Heart right ventricle (tissue), 16 donors: ENCODE data around the gene SLA2. TPM values are rescaled to one million over a fixed set of nuclear protein-coding genes. Genes with fewer than 3 reads are reported as not detected.
A peak's percentile ranks its signal among the peaks of the same experiment; 100 is the strongest.
"Not testable (repeated sequence)": the region's sequence is repeated elsewhere in the genome, so short reads cannot be mapped to it uniquely, and the experiment has no call there.

ENCODE experiments used
- ATAC-seq, 8 donors: fragments of 200-7000 bp; cut with Tn5 transposase; one replicate each; pipeline ENCODE4 v1.9.1; 2020; ENCODE audit warnings: mild to moderate bottlenecking in 8 of 8, moderate library complexity in 8 of 8, moderate number of reproducible peaks in 1 of 8
- DNase-seq, 2 donors: peaks; one replicate each; pipeline ENCODE4 v3.0.0-alpha.2; 2020
- H3K27ac ChIP-seq, 10 donors: fragments of 200-600 bp; sonication (generic) in 2 of 10; one replicate each; pipeline versions ENCODE4 v1.5.0 to v1.8.0; 2020 to 2022; ENCODE audit warnings: mild to moderate bottlenecking in 3 of 10
- H3K27me3 ChIP-seq, 7 donors: fragments of 200-600 bp; one replicate each; pipeline ENCODE4 v1.8.0; 2021 to 2022; ENCODE audit warnings: mild to moderate bottlenecking in 2 of 7
- H3K36me3 ChIP-seq, 9 donors: fragments of 200-600 bp; sonication (generic) in 1 of 9; one replicate each; pipeline versions ENCODE4 v1.5.0 to v1.8.0; 2020 to 2022; ENCODE audit warnings: mild to moderate bottlenecking in 2 of 9
- H3K4me1 ChIP-seq, 9 donors: fragments of 200-600 bp; sonication (generic) in 1 of 9; one replicate each; pipeline versions ENCODE4 v1.5.0 to v1.8.0; 2020 to 2022; ENCODE audit warnings: mild to moderate bottlenecking in 4 of 9
- H3K4me3 ChIP-seq, 10 donors: fragments of 200-600 bp; sonication (generic) in 2 of 10; one replicate each; pipeline versions ENCODE4 v1.5.0 to v1.8.0; 2020 to 2022; ENCODE audit warnings: mild to moderate bottlenecking in 7 of 10, moderate library complexity in 2 of 10
- H3K9me3 ChIP-seq, 11 donors: fragments of 200-600 bp in 10 of 11; sonication (generic) in 2 of 11; one replicate each; pipeline versions ENCODE4 v1.5.0 to v1.8.0; 2013 to 2022; ENCODE audit warnings: mild to moderate bottlenecking in 2 of 11, control low read depth in 1 of 11, moderate library complexity in 1 of 11
- CTCF ChIP-seq, 9 donors: fragments of 200-600 bp; sonication (generic) in 2 of 9; IDR thresholded peaks; one replicate each; pipeline versions ENCODE4 v1.5.0 to v1.8.0; 2021 to 2022; ENCODE audit warnings: antibody characterized with exemption in 9 of 9, mild to moderate bottlenecking in 5 of 9, moderate library complexity in 1 of 9
- WGBS, 2 donors: extraction: QIAGEN DNeasy Blood & Tissue Kit; methylation state at CpG; one replicate each; pipeline ENCODE4 v1.1.7; 2013; ENCODE audit warnings: inconsistent platforms in 1 of 2; 5-methylcytosine and 5-hydroxymethylcytosine counted together
- intact Hi-C, 10 donors: fragments of 100-400 bp; cut with DNase I; formaldehyde crosslinking; loops; one replicate each; pipeline versions ENCODE4 v1.11.1 to v1.14.2; 2022
- polyA plus RNA-seq, 2 donors: library from polyadenylated mRNA; stranded (reverse); fragments of 200-250 nt; gene quantifications; one replicate each; pipeline ENCODE4 v1.2.3, GENCODE V29; 2013
- total RNA-seq, 10 donors: library from RNA; stranded (reverse); fragmentation: NEBNext Ultra II Directional in 3 of 10; extraction: Animal tissue kit (Norgen Biotek cat#: 25700) in 3 of 10; gene quantifications; one replicate each; pipeline versions ENCODE4 v1.2.1 to v1.2.4, GENCODE V29; 2021 to 2023
- donor health status: Arrhythmogenic right ventricular cardiomyopathy.
- donor health status: ischemic (EF 13 %, LVEDD 7.1; RV severe dilation, severe dysfunction).
- donor health status: healthy with polysubstance abuse.
- donor health status: DM: no; HTN: yes; CAD: no.
- donor health status: DM: no; HTN: no; CAD: no.
- donor health status: ischemic (EF 25% LVEDD 6.9; RV normal size, moderate dysfunction).
- donor health status: ischemic (EF 25% LVEDD 5.7; RV mildly dilated, moderate dysfunction).
- donor health status: healthy.
- donor health status: DM: yes; HTN: yes; CAD: no.
- donor health status: Ischemic cardiomyopathy.
- donor health status: ischemic (EF 35%, LVEDD 5.7; RV mildly dilated, moderate dysfunction).
- donor health status: nonischemic (EF 11% LVEDD 7.7; RV severe dilation, severe dysfunction).
- donor health status: DM: yes; HTN: yes; CAD: no.
- donor health status: PGD.
- donor health status: ischemic (EF 29% LVEDD 5.4; RV normal size, mild dysfunction).
- donor health status: nonischemic (EF 23%, LVEDD 6.1; RV moderate dilation, normal function).

The SLA2 gene
- total and polyA plus RNA-seq, 12 donors: 0.20 to 2.4 (median 0.39) TPM

- Histone ChIP-seq H3K9me3 (no peaks in the 10 kb centered on the region), H3K36me3 (no peaks in the 10 kb centered on the region), H3K4me1 (peaks cover 0 to 8% (median 0%) of the 10 kb centered on the region in 9 donors), H3K27me3 (no peaks in the 10 kb centered on the region), H3K4me3 (no peak overlapping the region), H3K27ac (no peak overlapping the region)
- ATAC-seq: no peak
- WGBS, 2 donors: 97% methylated on average over 5 of the region's 5 CpGs
- no peak for TF ChIP-seq CTCF (IDR thresholded peaks at IDR 0.05)
- intact Hi-C loops: no loop called here
- no peak for DNase-seq
Measured at GRCh38 chr20:36620917-36621316, 25.1 kb downstream of the SLA2 start.

DNA sequence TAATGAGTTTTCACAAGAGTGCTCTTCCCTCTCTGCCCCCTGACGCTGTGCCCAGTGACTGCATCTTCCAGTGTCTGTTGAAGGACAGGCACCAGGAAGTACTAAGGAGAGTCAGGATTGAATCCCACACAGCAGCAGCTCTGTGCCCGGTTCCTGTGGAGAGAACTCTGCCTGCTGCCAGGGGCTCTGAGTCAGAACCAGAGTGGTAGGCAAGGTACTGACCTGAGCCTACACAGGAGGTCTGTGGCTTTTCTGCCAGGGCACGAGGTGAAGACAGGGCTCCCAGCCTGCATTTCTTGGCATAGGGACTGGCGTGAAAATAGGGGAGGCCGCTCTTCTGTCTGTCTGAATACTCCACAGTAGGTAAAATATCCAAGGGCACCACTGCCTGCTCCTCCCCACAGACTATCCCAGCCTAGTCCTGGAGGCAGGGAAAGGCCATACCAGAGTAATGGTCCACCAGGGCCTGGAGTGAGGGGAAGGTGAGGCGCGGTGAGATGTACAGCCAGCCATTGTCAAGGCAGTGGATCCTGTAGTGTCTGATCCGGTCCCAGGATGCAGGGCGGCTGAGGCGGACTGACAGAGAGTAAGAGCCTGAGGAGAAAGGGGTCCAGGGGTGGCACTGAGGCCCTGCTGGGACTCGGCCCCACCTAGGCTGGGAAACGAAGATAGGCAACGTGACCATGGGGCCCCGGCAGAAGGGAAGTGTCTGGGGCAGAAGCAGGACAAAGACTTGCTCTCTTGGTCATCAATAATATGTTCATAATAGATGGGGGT, 31.0 kb downstream of the SLA2 start:
- Histone ChIP-seq H3K4me3 (no peak overlapping the region), H3K4me1 (peaks cover 0 to 7% (median 0%) of the 10 kb centered on the region in 9 donors), H3K9me3 (no peaks in the 10 kb centered on the region), H3K27ac (no peak overlapping the region), H3K36me3 (peaks cover 0 to 56% (median 32%) of the 10 kb centered on the region in 9 donors), H3K27me3 (no peaks in the 10 kb centered on the region)
- TF ChIP-seq CTCF (IDR thresholded peaks at IDR 0.05): no peak
- 72 to 78% methylated on average over 14 of the region's 14 CpGs for WGBS, 2 donors
- ATAC-seq: peak in 4 of 8 donors; percentile 18 to 90 (median 48)
- intact Hi-C loops: loop anchor here in 6 of 10 donors (5.0 to 10.0 kb wide), 5 partner anchors 132 to 272 kb away; partner anchors contain the start of gene NDRG3 (in 1 of the 6)
- DNase-seq: no peak

DNA sequence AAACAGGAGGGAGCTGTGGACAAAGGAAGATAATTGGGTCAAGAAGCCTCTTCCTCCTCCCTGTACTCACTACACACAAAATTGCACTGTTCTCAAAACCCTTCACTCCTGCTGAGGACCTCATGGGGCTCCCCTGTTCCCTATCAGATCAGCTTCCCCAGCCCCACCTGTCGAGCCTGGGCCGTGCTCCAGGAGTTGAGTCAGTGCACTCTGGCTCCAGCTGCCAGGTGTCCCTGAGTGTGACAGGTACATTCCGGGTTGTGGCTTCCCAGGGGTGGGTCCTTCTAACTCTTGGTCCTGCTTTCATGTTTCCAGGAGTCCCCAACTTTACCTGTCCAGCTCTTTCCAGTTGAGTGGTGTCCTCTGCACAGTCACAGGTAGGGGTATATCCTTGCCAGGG, 32.0 kb downstream of the SLA2 start:
- Histone ChIP-seq H3K27ac (no peak overlapping the region), H3K27me3 (no peaks in the 10 kb centered on the region), H3K9me3 (no peaks in the 10 kb centered on the region), H3K4me1 (peaks cover 0 to 7% (median 0%) of the 10 kb centered on the region in 9 donors), H3K4me3 (no peak overlapping the region), H3K36me3 (peaks cover 0 to 65% (median 40%) of the 10 kb centered on the region in 9 donors)
- no peak for ATAC-seq
- intact Hi-C loops: loop anchor here in 6 of 10 donors (5.0 to 10.0 kb wide), 5 partner anchors 133 to 273 kb away; partner anchors contain the start of gene NDRG3 (in 1 of the 6)
- no peak for DNase-seq
- WGBS, 2 donors: 71 to 77% methylated on average over 3 of the region's 3 CpGs
- TF ChIP-seq CTCF (IDR thresholded peaks at IDR 0.05): no peak

GRCh38 chr20:36611625-36612024, 34.4 kb downstream of the SLA2 start:
- no peak for TF ChIP-seq CTCF (IDR thresholded peaks at IDR 0.05)
- ATAC-seq: no peak
- WGBS, 2 donors: 86 to 93% methylated on average over 5 of the region's 5 CpGs
- DNase-seq: no peak
- Histone ChIP-seq H3K27ac (no peak overlapping the region), H3K36me3 (peaks cover 0 to 78% (median 45%) of the 10 kb centered on the region in 9 donors), H3K4me1 (peaks cover 7 to 23% (median 11%) of the 10 kb centered on the region in 9 donors), H3K4me3 (no peak overlapping the region), H3K27me3 (no peaks in the 10 kb centered on the region), H3K9me3 (no peaks in the 10 kb centered on the region)
- intact Hi-C loops: loop anchor here in 6 of 10 donors (5.0 to 10.0 kb wide), 5 partner anchors 136 to 276 kb away; partner anchors contain the start of gene NDRG3 (in 1 of the 6)

GRCh38 chr20:36608388-36608728, 37.6 kb downstream of the SLA2 start:
- H3K27me3 ChIP-seq, ATAC-seq, H3K9me3 ChIP-seq, H3K4me3 ChIP-seq, DNase-seq: not testable (repeated sequence)
- Histone ChIP-seq H3K4me1 (peaks cover 9 to 33% (median 20%) of the 10 kb centered on the region in 9 donors), H3K27ac (peak overlapping the region in 1 of 10 donors; percentile 97), H3K36me3 (peaks cover 0 to 59% (median 44%) of the 10 kb centered on the region in 9 donors)
- 91 to 95% methylated on average over 6 of the region's 6 CpGs for WGBS, 2 donors
- intact Hi-C loops: loop anchor here in 7 of 10 donors (5.0 to 10.0 kb wide), 9 partner anchors 36 to 404 kb away; partner anchors contain the start of genes DSN1 (in 1 of the 7) and TGIF2 (in 1 of the 7)
